ENCODE data around the gene FBN1.
A peak's percentile ranks its signal among the peaks of the same experiment; 100 is the strongest.

Gene FBN1

DNA sequence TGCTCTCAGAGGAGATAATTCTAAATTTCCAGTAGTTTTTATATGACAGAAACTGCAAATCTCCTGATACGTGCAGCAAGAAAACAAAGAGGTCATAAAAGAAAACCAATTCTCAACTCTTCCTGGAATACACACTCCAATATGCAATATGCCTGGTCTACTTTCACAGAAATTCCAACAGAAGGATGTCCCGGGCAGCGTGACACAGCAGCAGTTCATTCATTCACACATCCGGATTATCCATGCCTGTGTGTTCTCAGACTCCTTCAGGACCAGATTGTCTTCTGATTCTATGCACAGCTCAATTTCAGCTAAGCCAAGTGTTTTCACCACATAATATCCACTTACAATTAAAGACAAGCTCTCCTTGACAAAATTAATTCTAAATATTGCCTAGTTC lies 64.3 kb downstream of the FBN1 start:
- DNase-seq (ENCODE audit: low spot score), result no peak

DNA sequence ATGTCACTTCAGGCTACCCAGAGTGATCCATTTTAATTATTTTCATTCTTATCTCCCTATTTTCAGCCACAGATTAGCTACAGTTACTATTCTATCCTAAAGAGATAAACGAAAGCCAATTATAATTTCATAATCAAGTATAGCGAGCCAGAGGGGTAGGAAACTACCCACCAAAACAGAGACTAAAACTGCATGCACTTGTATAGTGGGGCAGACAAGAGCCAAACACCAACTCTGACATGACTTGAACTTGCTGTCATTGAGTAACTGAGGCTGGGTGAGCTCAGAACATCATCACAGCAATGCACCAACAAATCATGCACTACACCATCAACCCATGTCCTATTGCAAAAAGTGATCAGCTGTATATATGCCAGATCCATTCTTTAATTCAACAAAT lies 64.8 kb downstream of the FBN1 start:
- DNase-seq (ENCODE audit: low spot score), result no peak

GRCh38 chr15:48579945-48580671 lies 65.4 kb downstream of the FBN1 start:
- DNase-seq (ENCODE audit: low spot score), result no peak

- DNase-seq (ENCODE audit: low spot score), result no peak
Measured at GRCh38 chr15:48578965-48579364, 66.5 kb downstream of the FBN1 start.

DNA sequence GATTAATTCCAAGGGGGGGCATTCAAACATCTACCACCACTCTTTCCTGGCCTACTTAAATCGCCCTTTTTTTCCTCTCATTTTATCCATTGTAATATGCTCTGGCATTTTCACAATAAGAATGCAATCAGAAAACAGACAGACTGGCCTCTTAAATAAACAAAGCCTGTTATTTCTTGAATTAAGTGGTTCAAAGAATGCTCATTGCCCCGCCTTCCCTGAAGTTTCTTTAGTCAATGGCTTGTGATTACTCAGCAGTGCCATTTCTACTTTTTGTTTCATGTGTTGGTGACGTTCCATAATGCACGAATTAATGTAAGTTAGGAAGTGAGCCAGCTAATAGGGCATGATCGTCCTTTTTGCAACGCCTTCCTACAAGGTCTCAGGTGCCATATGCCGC lies 68.0 kb downstream of the FBN1 start:
- no peak for DNase-seq (ENCODE audit: low spot score)

DNA sequence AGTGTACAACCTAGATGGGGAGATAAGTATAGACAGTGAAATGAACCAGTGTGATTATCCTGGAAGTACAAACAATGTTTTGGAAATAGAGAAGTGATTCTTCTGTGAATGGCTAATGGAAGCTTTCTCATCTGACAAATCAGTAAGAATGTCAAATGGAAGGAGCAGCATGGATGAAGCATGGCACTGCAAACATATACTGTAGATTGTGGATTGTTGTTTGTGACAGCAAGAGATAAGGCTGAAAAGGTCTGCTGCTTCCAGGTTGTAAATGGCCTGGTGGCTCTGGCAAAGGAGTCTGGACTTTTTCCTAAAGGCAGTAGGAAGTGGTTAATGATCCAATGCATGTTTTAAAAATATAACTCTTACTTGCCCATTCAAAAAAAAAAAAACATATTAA lies 71.3 kb downstream of the FBN1 start:
- no peak for DNase-seq (ENCODE audit: low spot score)

GRCh38 chr15:48573780-48574179 lies 71.7 kb downstream of the FBN1 start:
- no peak for DNase-seq (ENCODE audit: low spot score)

DNA sequence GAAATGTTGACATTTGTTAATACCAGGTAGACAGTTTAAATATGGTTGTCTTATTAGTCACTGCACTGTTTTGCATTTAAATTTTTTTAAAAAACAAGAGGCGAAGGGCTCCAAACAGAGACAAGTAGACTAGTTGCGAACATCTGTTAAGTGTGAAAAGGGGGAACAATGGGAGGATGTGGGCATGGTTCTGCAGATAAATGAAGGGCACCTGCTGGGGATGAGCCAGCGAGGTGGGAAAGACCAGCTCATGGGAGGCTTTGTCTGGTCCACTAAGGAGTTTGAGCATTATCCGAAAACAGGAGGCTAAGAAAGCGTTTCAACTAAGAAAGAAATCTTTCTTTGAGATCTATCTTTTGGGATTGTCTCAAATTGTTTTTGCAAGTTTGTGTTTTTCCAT lies 72.7 kb downstream of the FBN1 start:
- no peak for DNase-seq (ENCODE audit: low spot score)

GRCh38 chr15:48571510-48571909 lies 74.0 kb downstream of the FBN1 start:
- no peak for DNase-seq (ENCODE audit: low spot score)

- DNase-seq (ENCODE audit: low spot score), result no peak
Measured at GRCh38 chr15:48570822-48571221, 74.7 kb downstream of the FBN1 start.

- no peak for DNase-seq (ENCODE audit: low spot score)
Measured at GRCh38 chr15:48569591-48570302, 75.8 kb downstream of the FBN1 start.

DNA sequence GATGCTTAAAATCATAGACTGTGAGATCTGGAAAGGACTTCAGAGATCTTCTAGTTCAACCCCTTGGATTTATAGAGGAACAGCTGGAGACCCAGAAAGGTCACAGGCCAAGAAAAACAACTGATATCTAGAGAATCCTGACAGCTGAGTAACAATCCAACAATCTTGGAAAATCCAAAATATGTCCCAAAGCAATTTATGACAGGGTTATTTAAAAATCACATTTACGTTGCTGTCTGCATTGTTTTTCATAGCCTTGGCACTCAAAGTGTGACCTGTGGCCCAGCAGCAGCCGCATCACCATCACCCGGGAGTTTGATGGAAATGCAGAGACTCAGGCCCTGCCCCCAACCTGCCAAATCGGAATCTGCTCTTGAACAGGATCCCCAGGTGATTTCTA lies 78.8 kb downstream of the FBN1 start:
- DNase-seq (ENCODE audit: low spot score), result no peak

- DNase-seq (ENCODE audit: low spot score), result no peak
Measured at GRCh38 chr15:48565560-48566482, 79.7 kb downstream of the FBN1 start.

DNA sequence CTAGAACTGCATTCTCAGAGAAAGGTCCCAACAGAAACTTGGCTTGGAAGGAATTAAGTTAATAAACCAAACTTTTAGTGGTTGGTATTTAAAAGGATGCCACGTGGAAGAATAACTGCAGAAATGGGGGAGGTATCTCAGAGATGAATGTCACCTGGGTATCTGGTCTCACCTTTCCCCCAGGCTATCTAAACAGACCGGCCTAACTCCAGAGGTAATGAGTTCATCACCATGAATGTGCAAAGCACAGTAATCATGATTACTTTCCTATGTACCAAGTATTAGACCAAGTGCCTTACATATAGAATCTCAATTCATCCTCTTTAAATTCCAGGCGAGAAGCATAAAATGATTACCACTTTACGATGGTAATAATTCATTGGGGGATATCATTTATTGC lies 80.8 kb downstream of the FBN1 start:
- DNase-seq (ENCODE audit: low spot score), result no peak

GRCh38 chr15:48563934-48564333 lies 81.6 kb downstream of the FBN1 start:
- no peak for DNase-seq (ENCODE audit: low spot score)

- no peak for DNase-seq (ENCODE audit: low spot score)
Measured at GRCh38 chr15:48560321-48561051, 85.0 kb downstream of the FBN1 start.

- DNase-seq (ENCODE audit: low spot score), result no peak
Measured at GRCh38 chr15:48559285-48559684, 86.2 kb downstream of the FBN1 start.

GRCh38 chr15:48558226-48558625 lies 87.3 kb downstream of the FBN1 start:
- no peak for DNase-seq (ENCODE audit: low spot score)

- DNase-seq (ENCODE audit: low spot score), result peak; percentile 22
Measured at GRCh38 chr15:48557335-48557734, 88.2 kb downstream of the FBN1 start.

- DNase-seq (ENCODE audit: low spot score), result no peak
Measured at GRCh38 chr15:48556159-48556897, 89.2 kb downstream of the FBN1 start.

DNA sequence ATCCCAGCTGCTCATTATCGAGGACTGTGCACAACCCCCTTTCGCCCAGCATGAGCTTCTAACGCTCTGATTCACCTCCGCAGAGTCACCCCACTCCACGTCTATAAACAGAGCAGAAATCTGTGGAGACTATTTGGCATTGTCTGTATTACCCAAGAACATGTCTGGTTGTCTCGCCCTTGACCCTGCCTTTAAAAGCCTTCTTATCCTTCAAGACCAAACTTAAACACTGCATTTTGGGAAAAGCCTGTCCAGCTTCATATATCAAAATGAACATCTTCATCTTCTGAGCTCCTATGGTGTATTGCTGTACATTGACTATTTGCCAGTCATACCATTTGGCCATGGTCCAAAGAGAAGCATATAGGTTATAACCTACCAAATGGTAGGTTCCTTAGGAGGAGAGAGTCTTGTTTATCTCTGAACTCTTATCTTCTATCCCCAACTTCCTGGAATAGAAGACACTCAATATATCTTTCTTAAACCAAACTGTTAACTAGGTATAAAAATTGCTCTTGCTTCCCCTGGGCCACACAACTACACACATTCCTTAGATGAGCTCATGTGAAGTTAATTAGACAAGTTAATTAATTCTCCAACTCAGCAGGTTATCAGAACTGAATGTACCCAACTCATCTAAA lies 90.1 kb downstream of the FBN1 start:
- DNase-seq (ENCODE audit: low spot score), result no peak

All from putamen (tissue), 1 donor.